SK-N-SH (cell line): ENCODE measurements around the gene SCYL1. TPM values are rescaled to one million over a fixed set of nuclear protein-coding genes. Genes with fewer than 3 reads are reported as not detected.
"Not testable (repeated sequence)": the region's sequence is repeated elsewhere in the genome, so short reads cannot be mapped to it uniquely, and the experiment has no call there.

ENCODE experiments used
- CTCF ChIA-PET: fragments of 300-600, 350-600 bp; formaldehyde crosslinking; extraction: SDS; loops from one replicate; lab custom pipeline; 2021; lab: Yijun Ruan, JAX
- POLR2A ChIA-PET: fragments of 350-600 bp; sonication (Branson Sonifier 250); formaldehyde crosslinking; extraction: SDS; loops from one replicate; lab custom pipeline; 2020; ENCODE audit warnings: antibody characterized with exemption, inconsistent platforms; lab: Yijun Ruan, JAX
- DNase-seq: peaks from one replicate; pipeline ENCODE4 v3.0.0; 2012
- H2AFZ ChIP-seq: fragments of 200-600 bp; sonication (generic); 2 replicates; pipeline ENCODE4 v1.8.1; 2016; ENCODE audit warnings: antibody characterized with exemption, mild to moderate bottlenecking, low read depth
- H3F3A ChIP-seq: fragments of 200-600 bp; sonication (generic); replicated peaks from 2 replicates; pipeline ENCODE3; 2016; ENCODE audit warnings: antibody characterized with exemption, mild to moderate bottlenecking; ENCODE audit not compliant: insufficient read depth
- H3K27ac ChIP-seq, 2 experiments: fragments of 200-500 bp in 1 of 2; fragments of 200-600 bp in 1 of 2; sonication (Bioruptor generic) in 1 of 2; sonication (generic), shearing (Covaris generic) in 1 of 2; 2 replicates each; pipeline versions ENCODE4 v1.5.1 to v1.6.1; 2014 to 2016; ENCODE audit warnings: low read depth in 2 of 2, inconsistent platforms in 1 of 2, low read length in 1 of 2, mild to moderate bottlenecking in 1 of 2, mixed read lengths in 1 of 2
- H3K27me3 ChIP-seq: fragments of 200-600 bp; sonication (generic), shearing (Covaris generic); 2 replicates; pipeline ENCODE4 v1.6.1; 2016; ENCODE audit warnings: mixed run types; ENCODE audit not compliant: insufficient read depth
- H3K36me3 ChIP-seq, 2 experiments: fragments of 200-500 bp in 1 of 2; fragments of 200-600 bp in 1 of 2; sonication (Bioruptor generic) in 1 of 2; sonication (generic) in 1 of 2; replicated peaks in 1 of 2; 2 replicates each; pipeline versions ENCODE3 to v1.5.1; 2014 to 2016; ENCODE audit warnings: low read length in 1 of 2, mild to moderate bottlenecking in 1 of 2; ENCODE audit not compliant: insufficient read depth in 2 of 2, control insufficient read depth in 1 of 2
- H3K4me1 ChIP-seq, 2 experiments: fragments of 200-500 bp in 1 of 2; fragments of 200-600 bp in 1 of 2; sonication (Bioruptor generic) in 1 of 2; sonication (generic), shearing (Covaris generic) in 1 of 2; 2 replicates each; pipeline versions ENCODE4 v1.5.1 to v1.6.1; 2014 to 2016; ENCODE audit warnings: low read depth in 1 of 2, low read length in 1 of 2, mixed run types in 1 of 2; ENCODE audit not compliant: insufficient read depth in 2 of 2, control insufficient read depth in 1 of 2
- H3K4me2 ChIP-seq: fragments of 200-600 bp; sonication (generic), shearing (Covaris generic); 2 replicates; pipeline ENCODE4 v1.6.1; 2017; ENCODE audit warnings: mixed run types
- H3K4me3 ChIP-seq, 2 experiments: fragments of 200-500 bp in 1 of 2; fragments of 200-600 bp in 1 of 2; sonication (Bioruptor generic) in 1 of 2; sonication (generic), shearing (Covaris generic) in 1 of 2; 2 replicates each; pipeline versions ENCODE4 v1.5.1 to v1.8.1; 2014 to 2016; ENCODE audit warnings: low read depth in 2 of 2, inconsistent platforms in 1 of 2, low read length in 1 of 2, mild to moderate bottlenecking in 1 of 2, mixed read lengths in 1 of 2, moderate library complexity in 1 of 2
- H3K79me2 ChIP-seq: fragments of 200-600 bp; sonication (generic); 2 replicates; pipeline ENCODE4 v1.8.1; 2017; ENCODE audit warnings: mild to moderate bottlenecking; ENCODE audit not compliant: insufficient read depth
- H3K9ac ChIP-seq: fragments of 200-600 bp; sonication (generic); 2 replicates; pipeline ENCODE4 v1.6.1; 2017; ENCODE audit warnings: mixed run types
- H3K9me2 ChIP-seq: fragments of 200-600 bp; sonication (generic); 2 replicates; pipeline ENCODE4 v1.6.1; 2017; ENCODE audit warnings: mixed run types
- H3K9me3 ChIP-seq: fragments of 200-600 bp; sonication (generic); 2 replicates; pipeline ENCODE4 v1.6.1; 2017; ENCODE audit warnings: mixed run types, mild to moderate bottlenecking, moderate library complexity
- H4K20me1 ChIP-seq: fragments of 200-600 bp; sonication (generic); 2 replicates; pipeline ENCODE4 v1.6.1; 2017; ENCODE audit warnings: mild to moderate bottlenecking, mixed run types; ENCODE audit not compliant: insufficient read depth
- FOXJ3 ChIP-seq: sonication (generic); formaldehyde crosslinking; IDR thresholded peaks from 2 replicates; pipeline ENCODE4 v1.5.1; 2020; ENCODE audit warnings: mild to moderate bottlenecking, missing genetic modification reagents
- FOXM1 ChIP-seq: IDR thresholded peaks from 2 replicates; pipeline ENCODE4 v1.4.0; 2012; ENCODE audit warnings: low read depth, mild to moderate bottlenecking
- SIN3A ChIP-seq: IDR thresholded peaks from 2 replicates; pipeline ENCODE4 v1.6.1; 2012; ENCODE audit warnings: low read depth, mild to moderate bottlenecking, low read length, moderate library complexity, borderline replicate concordance
- TEAD4 ChIP-seq: IDR thresholded peaks from 2 replicates; pipeline ENCODE4 v1.4.0; 2012; ENCODE audit warnings: mild to moderate bottlenecking, borderline replicate concordance; ENCODE audit not compliant: insufficient read depth
- WGBS: methylation state at CpG from one replicate; pipeline ENCODE4 v1.1.6; 2017; ENCODE audit warnings: low lambda C conversion rate; 5-methylcytosine and 5-hydroxymethylcytosine counted together
- polyA plus RNA-seq, 3 experiments: library from polyadenylated mRNA; depleted of rRNA; stranded (reverse); fragments of >200 nt; gene quantifications; 2 replicates each; pipeline ENCODE4 v1.2.3, GENCODE V29; 2012
- TF ChIP-seq, protein P1 (sequence below): IDR thresholded peaks from 2 replicates; pipeline ENCODE4 v1.6.1; 2012; ENCODE audit warnings: mild to moderate bottlenecking, low read depth, low read length, moderate library complexity
- TF ChIP-seq, protein P2 (sequence below): fragments of 150-350 bp; IDR thresholded peaks from 2 replicates; pipeline ENCODE4 v1.6.1; 2017; ENCODE audit warnings: antibody characterized with exemption, low read length, low read depth, borderline replicate concordance

SCYL1 gene
- polyA plus RNA-seq, 1 of the 3 experiments (the other 2 are of a cell fraction): 79.9 TPM

DNA sequence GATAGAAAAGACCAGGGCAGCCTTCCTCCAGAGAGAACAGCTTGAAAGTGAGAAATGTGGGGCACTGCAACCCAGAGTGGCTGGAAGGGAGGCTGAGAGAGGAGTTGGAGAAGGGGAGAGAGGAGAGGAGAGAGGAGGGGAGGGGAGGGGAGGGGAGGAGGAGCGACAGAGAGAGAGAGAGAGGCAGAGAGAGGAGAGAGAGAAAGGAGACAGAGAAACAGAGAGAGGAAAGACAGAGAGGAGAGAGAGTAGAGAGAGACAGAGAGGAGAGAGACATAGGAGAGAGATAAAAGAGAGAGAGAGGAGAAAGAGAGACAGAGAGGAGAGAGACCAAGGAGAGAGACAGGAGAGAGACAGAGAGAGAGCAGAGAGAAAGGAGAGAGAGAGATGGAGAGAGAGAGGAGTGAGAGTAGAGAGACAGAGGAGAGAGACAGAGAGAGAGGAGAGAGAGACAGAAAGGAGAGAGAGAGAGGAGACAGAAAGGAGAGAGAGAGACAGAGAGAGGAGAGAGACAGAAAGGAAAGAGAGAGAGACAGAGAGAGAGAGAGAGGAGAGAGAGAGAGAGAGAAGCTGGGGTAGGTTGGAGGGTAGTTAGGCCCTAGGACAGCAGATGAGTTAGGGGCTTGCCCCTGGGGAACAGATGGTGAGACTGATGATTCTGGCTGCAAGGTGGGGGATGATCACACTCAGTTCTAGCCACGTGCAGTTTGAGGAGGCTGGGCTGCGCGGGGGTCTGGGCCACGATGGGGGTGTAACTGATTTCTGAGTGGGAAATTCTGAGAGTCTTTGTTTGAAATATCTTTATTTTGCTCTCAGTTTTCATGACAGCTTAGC is 8.5 kb upstream of the SCYL1 start:
- H3K79me2 ChIP-seq: peaks cover 3% of the 10 kb centered on the region; the same call in 1 of the 2 replicates
- H3K27me3 ChIP-seq: no peaks in the 10 kb centered on the region
- no peak overlapping the region for H2AFZ ChIP-seq
- H3K4me1 ChIP-seq: no peaks in the 10 kb centered on the region
- H4K20me1 ChIP-seq: no peaks in the 10 kb centered on the region
- H3K27ac ChIP-seq: no peak overlapping the region
- no peaks in the 10 kb centered on the region for H3K9me3 ChIP-seq
- 71% methylated on average over 5 of the region's 5 CpGs for WGBS
- peaks cover 23% of the 10 kb centered on the region for H3F3A ChIP-seq
- TF ChIP-seq FOXJ3 (CRISPR knock-in tag) (no peak), FOXM1 (no peak), TEAD4 (no peak), SIN3A (no peak)
- TF ChIP-seq, protein P1, sequence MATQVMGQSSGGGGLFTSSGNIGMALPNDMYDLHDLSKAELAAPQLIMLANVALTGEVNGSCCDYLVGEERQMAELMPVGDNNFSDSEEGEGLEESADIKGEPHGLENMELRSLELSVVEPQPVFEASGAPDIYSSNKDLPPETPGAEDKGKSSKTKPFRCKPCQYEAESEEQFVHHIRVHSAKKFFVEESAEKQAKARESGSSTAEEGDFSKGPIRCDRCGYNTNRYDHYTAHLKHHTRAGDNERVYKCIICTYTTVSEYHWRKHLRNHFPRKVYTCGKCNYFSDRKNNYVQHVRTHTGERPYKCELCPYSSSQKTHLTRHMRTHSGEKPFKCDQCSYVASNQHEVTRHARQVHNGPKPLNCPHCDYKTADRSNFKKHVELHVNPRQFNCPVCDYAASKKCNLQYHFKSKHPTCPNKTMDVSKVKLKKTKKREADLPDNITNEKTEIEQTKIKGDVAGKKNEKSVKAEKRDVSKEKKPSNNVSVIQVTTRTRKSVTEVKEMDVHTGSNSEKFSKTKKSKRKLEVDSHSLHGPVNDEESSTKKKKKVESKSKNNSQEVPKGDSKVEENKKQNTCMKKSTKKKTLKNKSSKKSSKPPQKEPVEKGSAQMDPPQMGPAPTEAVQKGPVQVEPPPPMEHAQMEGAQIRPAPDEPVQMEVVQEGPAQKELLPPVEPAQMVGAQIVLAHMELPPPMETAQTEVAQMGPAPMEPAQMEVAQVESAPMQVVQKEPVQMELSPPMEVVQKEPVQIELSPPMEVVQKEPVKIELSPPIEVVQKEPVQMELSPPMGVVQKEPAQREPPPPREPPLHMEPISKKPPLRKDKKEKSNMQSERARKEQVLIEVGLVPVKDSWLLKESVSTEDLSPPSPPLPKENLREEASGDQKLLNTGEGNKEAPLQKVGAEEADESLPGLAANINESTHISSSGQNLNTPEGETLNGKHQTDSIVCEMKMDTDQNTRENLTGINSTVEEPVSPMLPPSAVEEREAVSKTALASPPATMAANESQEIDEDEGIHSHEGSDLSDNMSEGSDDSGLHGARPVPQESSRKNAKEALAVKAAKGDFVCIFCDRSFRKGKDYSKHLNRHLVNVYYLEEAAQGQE: no peak
- TF ChIP-seq, protein P2, sequence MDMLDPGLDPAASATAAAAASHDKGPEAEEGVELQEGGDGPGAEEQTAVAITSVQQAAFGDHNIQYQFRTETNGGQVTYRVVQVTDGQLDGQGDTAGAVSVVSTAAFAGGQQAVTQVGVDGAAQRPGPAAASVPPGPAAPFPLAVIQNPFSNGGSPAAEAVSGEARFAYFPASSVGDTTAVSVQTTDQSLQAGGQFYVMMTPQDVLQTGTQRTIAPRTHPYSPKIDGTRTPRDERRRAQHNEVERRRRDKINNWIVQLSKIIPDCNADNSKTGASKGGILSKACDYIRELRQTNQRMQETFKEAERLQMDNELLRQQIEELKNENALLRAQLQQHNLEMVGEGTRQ: no peak
- DNase-seq: no peak
- H3K36me3 ChIP-seq: no peaks in the 10 kb centered on the region
- no peak overlapping the region for H3K9ac ChIP-seq
- no peak overlapping the region for H3K4me3 ChIP-seq
- H3K4me2 ChIP-seq: no peak overlapping the region
- CTCF ChIA-PET: interaction anchor here (1.2 to 2.2 kb wide), 3 partner anchors 25 to 101 kb away, joined by 3 to 9 read pairs (median 3); no protein-coding TSS in a partner anchor
- POLR2A ChIA-PET: interaction anchor here (0.8 kb wide), 1 partner anchor 31 kb away, joined by 3 read pairs; no protein-coding TSS in a partner anchor
- no peaks in the 10 kb centered on the region for H3K9me2 ChIP-seq

GRCh38 chr11:65518941-65519549 is 5.8 kb upstream of the SCYL1 start:
- not testable (repeated sequence) for H2AFZ ChIP-seq, H3K27me3 ChIP-seq, H3K9me2 ChIP-seq, H3K79me2 ChIP-seq, H3K36me3 ChIP-seq, H3K4me3 ChIP-seq, H3K4me2 ChIP-seq, H3K4me1 ChIP-seq, H4K20me1 ChIP-seq, H3K9me3 ChIP-seq, H3K27ac ChIP-seq, H3K9ac ChIP-seq, DNase-seq
- ChIA-PET POLR2A (interaction anchor here (0.6 to 1.1 kb wide), 3 partner anchors 8 to 70 kb away, joined by 3 to 5 read pairs (median 3); no protein-coding TSS in a partner anchor), CTCF (interaction anchor here (0.6 to 2.5 kb wide), 4 partner anchors 9 to 1649 kb away, joined by 3 to 8 read pairs (median 3); no protein-coding TSS in a partner anchor)
- 95% methylated on average over 8 of the region's 8 CpGs for WGBS
- H3F3A ChIP-seq: peaks cover 29% of the 10 kb centered on the region

- Histone ChIP-seq H3K4me1 (peaks cover 5 to 18% of the 10 kb centered on the region in 2 experiments; a peak in 3 of 4 replicates), H4K20me1 (peaks cover 13% of the 10 kb centered on the region; the same call in 1 of the 2 replicates), H3K79me2 (peaks cover 20% of the 10 kb centered on the region), H3F3A (peaks cover 12% of the 10 kb centered on the region)
- H3K36me3 ChIP-seq, DNase-seq, H3K9me2 ChIP-seq, H3K9me3 ChIP-seq, H3K27me3 ChIP-seq, POLR2A ChIA-PET, H3K27ac ChIP-seq, H2AFZ ChIP-seq, H3K4me3 ChIP-seq, H3K9ac ChIP-seq, H3K4me2 ChIP-seq: not testable (repeated sequence)
- 90% methylated on average over 17 of the region's 20 CpGs for WGBS
- CTCF ChIA-PET: interaction anchor here (0.9 kb wide), 1 partner anchor 152 kb away, joined by 3 read pairs; no protein-coding TSS in a partner anchor
Observed at GRCh38 chr11:65521777-65522521, 2.9 kb upstream of the SCYL1 start.
